B cell (primary cell): Measurements from ENCODE around the gene SHMT2. TPM values are rescaled to one million over a fixed set of nuclear protein-coding genes. Genes with fewer than 3 reads are reported as not detected.

Experiments used
- ATAC-seq: fragments of 200-7000 bp; cut with Tn5 transposase; one replicate; pipeline ENCODE4 v1.10.0; 2021; ENCODE audit warnings: low read depth, mild to moderate bottlenecking, moderate number of reproducible peaks, moderate library complexity
- CTCF ChIA-PET: fragments of 350-600 bp; sonication (Branson Sonifier 250); formaldehyde crosslinking; loops from one replicate; lab custom pipeline; 2021; ENCODE audit warnings: antibody characterized with exemption, inconsistent platforms; lab: Charles Lee
- POLR2A ChIA-PET: fragments of 350-600 bp; sonication (Branson Sonifier 250); formaldehyde crosslinking; loops from one replicate; lab custom pipeline; 2021; ENCODE audit warnings: antibody characterized with exemption; lab: Charles Lee
- DNase-seq: peaks from one replicate; pipeline ENCODE4 v3.0.0; 2013
- H2AFZ ChIP-seq: 2 replicates; pipeline ENCODE4 v1.6.1; 2012; ENCODE audit warnings: mild to moderate bottlenecking, low read depth, low read length; ENCODE audit not compliant: insufficient read depth, poor library complexity, severe bottlenecking
- H3K27ac ChIP-seq, 2 donors: 1 replicate in 1 of 2; 2 replicates in 1 of 2; pipeline ENCODE4 v1.5.1; 2012 to 2013; ENCODE audit warnings: low read length in 2 of 2, mild to moderate bottlenecking in 2 of 2, moderate library complexity in 1 of 2
- H3K27me3 ChIP-seq, 4 experiments: fragments of 200-600 bp in 1 of 4; sonication (generic) in 1 of 4; replicated peaks in 1 of 4; 1 replicate in 2 of 4; 2 replicates in 2 of 4; pipeline versions ENCODE4 v1.6.1 to v1.7.0; 2013 to 2016; ENCODE audit warnings: low read length in 3 of 4, mild to moderate bottlenecking in 2 of 4, mixed read lengths in 1 of 4, moderate library complexity in 1 of 4; ENCODE audit not compliant: insufficient read depth in 4 of 4, control insufficient read depth in 3 of 4; ENCODE audit errors: control extremely low read depth in 1 of 4
- H3K36me3 ChIP-seq, 2 experiments: replicated peaks in 1 of 2; 1 replicate in 1 of 2; 2 replicates in 1 of 2; pipeline versions ENCODE4 v1.6.1 to v1.7.1; 2013; ENCODE audit warnings: low read length in 1 of 2; ENCODE audit not compliant: insufficient read depth in 2 of 2, control insufficient read depth in 1 of 2; ENCODE audit errors: control extremely low read depth in 1 of 2, extremely low read depth in 1 of 2
- H3K4me1 ChIP-seq, 2 donors: fragments of 200-600 bp in 1 of 2; sonication (generic) in 1 of 2; 1 replicate in 1 of 2; 2 replicates in 1 of 2; pipeline versions ENCODE4 v1.5.1 to v1.6.1; 2013 to 2017; ENCODE audit warnings: low read length in 2 of 2; ENCODE audit not compliant: control insufficient read depth in 2 of 2, insufficient read depth in 2 of 2
- H3K4me2 ChIP-seq: replicated peaks from 2 replicates; pipeline ENCODE3; 2012; ENCODE audit warnings: mild to moderate bottlenecking, low read depth, low read length; ENCODE audit not compliant: poor library complexity, severe bottlenecking
- H3K4me3 ChIP-seq, 5 experiments: fragments of 200-600 bp in 1 of 5; sonication (generic) in 1 of 5; 1 replicate in 3 of 5; 2 replicates in 2 of 5; pipeline versions ENCODE4 v1.5.1 to v1.7.0; 2011 to 2016; ENCODE audit warnings: low read length in 4 of 5, mild to moderate bottlenecking in 4 of 5, low read depth in 2 of 5, control low read depth in 1 of 5, moderate library complexity in 1 of 5; ENCODE audit not compliant: insufficient read depth in 1 of 5; ENCODE audit errors: control extremely low read depth in 1 of 5, extremely low read depth in 1 of 5
- H3K79me2 ChIP-seq: fragments of 200-600 bp; sonication (generic); one replicate; pipeline ENCODE4 v1.6.0; 2016; ENCODE audit warnings: low read length; ENCODE audit not compliant: control insufficient read depth, insufficient read depth
- H3K9ac ChIP-seq: fragments of 200-600 bp; sonication (generic); 2 replicates; pipeline ENCODE4 v1.6.1; 2017; ENCODE audit warnings: mild to moderate bottlenecking, low read length, moderate library complexity
- H3K9me3 ChIP-seq, 3 donors: one replicate each; pipeline versions ENCODE4 v1.6.1 to v1.7.1; 2013; ENCODE audit warnings: low read length in 2 of 3; ENCODE audit not compliant: control insufficient read depth in 2 of 3, insufficient read depth in 1 of 3; ENCODE audit errors: control extremely low read depth in 1 of 3
- H4K20me1 ChIP-seq: 2 replicates; pipeline ENCODE4 v1.6.0; 2012; ENCODE audit warnings: mild to moderate bottlenecking, low read length; ENCODE audit not compliant: insufficient read depth, control insufficient read depth, poor library complexity, severe bottlenecking
- H3K27ac Mint-ChIP-seq: one replicate; pipeline ENCODE4 v1.8.0; 2021; ENCODE audit warnings: mixed read lengths
- H3K27me3 Mint-ChIP-seq: one replicate; pipeline ENCODE4 v1.8.0; 2021; ENCODE audit warnings: mixed read lengths
- H3K4me1 Mint-ChIP-seq: one replicate; pipeline ENCODE4 v1.8.0; 2021; ENCODE audit warnings: mixed read lengths
- H3K4me3 Mint-ChIP-seq: one replicate; pipeline ENCODE4 v1.8.0; 2021; ENCODE audit warnings: mixed read lengths
- H3K9me3 Mint-ChIP-seq: one replicate; pipeline ENCODE4 v1.8.0; 2022; ENCODE audit warnings: mixed read lengths; ENCODE audit not compliant: insufficient read depth
- CTCF ChIP-seq: fragments of 200-600 bp; IDR thresholded peaks from one replicate; pipeline ENCODE4 v1.8.0; 2022; ENCODE audit warnings: antibody characterized with exemption, mild to moderate bottlenecking
- EZH2 ChIP-seq: IDR thresholded peaks from 2 replicates; pipeline ENCODE4 v1.6.1; 2012; ENCODE audit warnings: borderline replicate concordance, low read depth, mild to moderate bottlenecking, moderate library complexity, low read length; ENCODE audit not compliant: insufficient read depth, poor library complexity, severe bottlenecking
- WGBS: methylation state at CpG from one replicate; pipeline ENCODE4 v1.1.5; 2013; ENCODE audit warnings: missing lambda C conversion rate; ENCODE audit not compliant: insufficient coverage; 5-methylcytosine and 5-hydroxymethylcytosine counted together
- intact Hi-C: fragments of 100-400 bp; cut with micrococcal nuclease; formaldehyde crosslinking; loops from one replicate; pipeline ENCODE4 v1.10.0; 2022
- polyA plus RNA-seq: library from polyadenylated mRNA; depleted of rRNA; stranded (reverse); fragments of >200 nt; gene quantifications from 2 replicates; pipeline ENCODE4 v1.2.3, GENCODE V29; 2012
- total RNA-seq, 2 donors: library from RNA; stranded (reverse); fragments of 120-200 nt in 1 of 2; gene quantifications; 1 replicate in 1 of 2; 2 replicates in 1 of 2; pipeline versions ENCODE4 v1.2.3 to v1.2.4, GENCODE V29; 2013 to 2022

SHMT2 gene
- total and polyA plus RNA-seq, 2 donors (not counting 1 experiment from before 2014, with no cell fraction given): 166 to 236 TPM

- no peaks in the 10 kb centered on the region for H4K20me1 ChIP-seq
- no peaks in the 10 kb centered on the region for H3K9me3 Mint-ChIP-seq
- H3K4me1 Mint-ChIP-seq: peaks cover 5% of the 10 kb centered on the region
- no peaks in the 10 kb centered on the region for H3K79me2 ChIP-seq
- H3K36me3 ChIP-seq: no peaks in the 10 kb centered on the region
- H3K27ac ChIP-seq: no peak overlapping the region
- intact Hi-C loops: no loop called here
- H3K4me3 ChIP-seq: no peak overlapping the region
- ChIA-PET POLR2A (interaction anchor here (0.6 kb wide), 1 partner anchor 86 kb away, joined by 4 read pairs; no protein-coding TSS in a partner anchor), CTCF (interaction anchor here (0.6 to 7.5 kb wide), 5 partner anchors 23 to 700 kb away, joined by 3 to 108 read pairs (median 5); partner anchors contain the start of gene LRP1)
- no peak overlapping the region for H3K4me2 ChIP-seq
- H3K4me3 Mint-ChIP-seq: no peak overlapping the region
- no peak overlapping the region for H3K9ac ChIP-seq
- no peak for ATAC-seq
- no peaks in the 10 kb centered on the region for H3K27me3 ChIP-seq
- TF ChIP-seq CTCF (no peak), EZH2 (no peak)
- H3K27me3 Mint-ChIP-seq: peaks cover 2% of the 10 kb centered on the region
- peaks cover 0 to 6% of the 10 kb centered on the region in 2 donors for H3K4me1 ChIP-seq
- H3K27ac Mint-ChIP-seq: no peak overlapping the region
- H3K9me3 ChIP-seq: no peaks in the 10 kb centered on the region
- no peak overlapping the region for H2AFZ ChIP-seq
- no peak for DNase-seq
- WGBS: 93% methylated on average over 19 of the region's 20 CpGs
Observed at GRCh38 chr12:57180321-57180989, 49.1 kb upstream of the SHMT2 start.

- POLR2A ChIA-PET: interaction anchor here (0.6 kb wide), 1 partner anchor 85 kb away, joined by 4 read pairs; no protein-coding TSS in a partner anchor
Observed at GRCh38 chr12:57181072-57181471, 48.4 kb upstream of the SHMT2 start.

More at GRCh38 chr12:57181072-57181471, 48.4 kb upstream of the SHMT2 start:
- H3K4me3 ChIP-seq: no peak overlapping the region
- no peaks in the 10 kb centered on the region for H3K36me3 ChIP-seq
- CTCF ChIA-PET: interaction anchor here (0.6 to 7.5 kb wide), 10 partner anchors 8 to 700 kb away, joined by 3 to 108 read pairs (median 4); partner anchors contain the start of gene LRP1
- TF ChIP-seq CTCF: no peak
- no peak for TF ChIP-seq EZH2
- Mint-ChIP-seq H3K27me3 (peaks cover 2% of the 10 kb centered on the region), H3K9me3 (no peaks in the 10 kb centered on the region), H3K4me1 (peaks cover 5% of the 10 kb centered on the region), H3K4me3 (no peak overlapping the region), H3K27ac (no peak overlapping the region)
- H3K4me1 ChIP-seq: peaks cover 0 to 6% of the 10 kb centered on the region in 2 donors
- no peak overlapping the region for H2AFZ ChIP-seq
- no peaks in the 10 kb centered on the region for H4K20me1 ChIP-seq
- no peak for ATAC-seq
- no peak overlapping the region for H3K9ac ChIP-seq
- intact Hi-C loops: no loop called here
- H3K27ac ChIP-seq: no peak overlapping the region
- DNase-seq: no peak
- H3K9me3 ChIP-seq: no peaks in the 10 kb centered on the region
- WGBS: 83% methylated on average over 9 of the region's 9 CpGs
- no peaks in the 10 kb centered on the region for H3K27me3 ChIP-seq
- H3K4me2 ChIP-seq: no peak overlapping the region
- no peaks in the 10 kb centered on the region for H3K79me2 ChIP-seq
